GM12878 (cell line): Measurements from ENCODE around the gene RBM6. TPM values are rescaled to one million over a fixed set of nuclear protein-coding genes. Genes with fewer than 3 reads are reported as not detected.
A peak's percentile ranks its signal among the peaks of the same experiment; 100 is the strongest.

Source experiments
- ATAC-seq: fragments of 200-7000 bp; cut with Tn5 transposase; 3 replicates; pipeline ENCODE4 v1.9.1; 2020; ENCODE audit warnings: mild to moderate bottlenecking, moderate library complexity
- BruUV-seq: library from RNA; stranded (reverse); fragments of 400-500 nt; replicated peaks from 2 replicates; lab custom pipeline; 2021; lab: Mats Ljungman, UMichigan
- CTCF ChIA-PET: fragments of 300-600 bp; sonication (Branson Sonifier 250); formaldehyde crosslinking; extraction: SDS; loops from one replicate; lab custom pipeline; 2021; ENCODE audit warnings: inconsistent platforms; lab: Yijun Ruan, JAX
- POLR2A ChIA-PET: fragments of 350-600 bp; formaldehyde crosslinking; extraction: SDS; loops from one replicate; lab custom pipeline; 2021; ENCODE audit warnings: inconsistent platforms; lab: Charles Lee
- RAD21 ChIA-PET: fragments of 300-600 bp; sonication (Branson Sonifier 250); formaldehyde crosslinking; loops from one replicate; lab custom pipeline; 2023; ENCODE audit warnings: antibody characterized with exemption; ENCODE audit not compliant: unreplicated experiment; lab: Charles Lee
- SMC1A ChIA-PET: fragments of 300-600 bp; sonication (Branson Sonifier 250); formaldehyde crosslinking; loops from one replicate; lab custom pipeline; 2023; ENCODE audit not compliant: unreplicated experiment, uncharacterized antibody; lab: Charles Lee
- DNase-seq: peaks from one replicate; pipeline ENCODE4 v3.0.0-alpha.2; 2011; ENCODE audit warnings: low read depth, low spot score
- FAIRE-seq: peaks from 3 replicates; lab custom pipeline; 2011; peaks lifted over from hg19 to GRCh38; lab: Jason Lieb, UNC
- H2AFZ ChIP-seq: 2 replicates; pipeline ENCODE4 v1.6.0; 2011; ENCODE audit warnings: low read depth, low read length, control low read depth; ENCODE audit not compliant: control insufficient read depth
- H3K27ac ChIP-seq: 2 replicates; pipeline ENCODE4 v1.5.1; 2011; ENCODE audit warnings: control low read depth; ENCODE audit not compliant: control insufficient read depth, insufficient read depth
- H3K27me3 ChIP-seq, 2 experiments: replicated peaks in 1 of 2; 2 replicates each; pipeline versions ENCODE4 v1.6.0 to v1.6.1; 2011; ENCODE audit warnings: low read length in 1 of 2; ENCODE audit not compliant: control insufficient read depth in 2 of 2, insufficient read depth in 2 of 2
- H3K36me3 ChIP-seq, 2 experiments: 2 replicates each; pipeline ENCODE4 v1.5.1; 2011; ENCODE audit warnings: low read length in 1 of 2; ENCODE audit not compliant: control insufficient read depth in 2 of 2, insufficient read depth in 2 of 2
- H3K4me1 ChIP-seq: 2 replicates; pipeline ENCODE4 v1.6.1; 2011; ENCODE audit warnings: mild to moderate bottlenecking, low read length, moderate library complexity, mixed read lengths; ENCODE audit not compliant: control insufficient read depth, insufficient read depth
- H3K4me2 ChIP-seq: 2 replicates; pipeline ENCODE4 v1.6.0; 2011; ENCODE audit warnings: control low read depth; ENCODE audit not compliant: control insufficient read depth, insufficient read depth
- H3K4me3 ChIP-seq: fragments of 200-600 bp; sonication (generic); 2 replicates; pipeline ENCODE4 v1.5.1; 2016
- H3K79me2 ChIP-seq: 2 replicates; pipeline ENCODE4 v1.6.0; 2011; ENCODE audit warnings: low read length; ENCODE audit not compliant: control insufficient read depth, insufficient read depth
- H3K9ac ChIP-seq: 2 replicates; pipeline ENCODE4 v1.8.0; 2011; ENCODE audit warnings: low read length, control low read depth, mixed read lengths; ENCODE audit not compliant: control insufficient read depth, insufficient read depth
- H3K9me3 ChIP-seq: replicated peaks from 3 replicates; pipeline ENCODE4 v1.5.1; 2011; ENCODE audit warnings: mild to moderate bottlenecking, low read length; ENCODE audit not compliant: control insufficient read depth, insufficient read depth
- H4K20me1 ChIP-seq: 2 replicates; pipeline ENCODE4 v1.6.0; 2011; ENCODE audit not compliant: control insufficient read depth, insufficient read depth
- BHLHE40 ChIP-seq, 2 experiments: fragments of 450-650 bp in 1 of 2; IDR thresholded peaks; 2 replicates each; pipeline ENCODE4 v1.6.1; 2011 to 2017; ENCODE audit warnings: low read depth in 2 of 2, borderline replicate concordance in 1 of 2, improper control_type of control experiment in 1 of 2, low read length in 1 of 2, mild to moderate bottlenecking in 1 of 2
- ETV6 ChIP-seq, 2 experiments: fragments of 450-650 bp in 1 of 2; IDR thresholded peaks in 1 of 2; conservative IDR thresholded peaks in 1 of 2; 2 replicates each; pipeline ENCODE4 v1.6.1; 2014; ENCODE audit warnings: antibody characterized with exemption in 1 of 2, borderline replicate concordance in 1 of 2, low read depth in 1 of 2, mild to moderate bottlenecking in 1 of 2, moderate library complexity in 1 of 2
- FOXM1 ChIP-seq: IDR thresholded peaks from 2 replicates; pipeline ENCODE4 v1.6.1; 2012; ENCODE audit warnings: low read depth, mild to moderate bottlenecking, inconsistent platforms, low read length, moderate library complexity
- HCFC1 ChIP-seq: fragments of 150-350 bp; IDR thresholded peaks from 2 replicates; pipeline ENCODE4 v1.6.1; 2014; ENCODE audit warnings: low read length
- MXI1 ChIP-seq: fragments of 150-350 bp; IDR thresholded peaks from 2 replicates; pipeline ENCODE4 v1.6.1; 2011; ENCODE audit warnings: low read depth, mild to moderate bottlenecking, inconsistent platforms, low read length, improper control_type of control experiment
- NFYA ChIP-seq: IDR thresholded peaks from 2 replicates; pipeline ENCODE4 v1.6.1; 2011; ENCODE audit warnings: low read depth, mild to moderate bottlenecking, low read length, improper control_type of control experiment, borderline replicate concordance
- SP1 ChIP-seq: IDR thresholded peaks from one replicate; pipeline ENCODE4 v1.6.1; 2011; ENCODE audit warnings: low read depth, low read length
- WGBS: methylation state at CpG from one replicate; pipeline ENCODE4 v1.1.6; 2016; ENCODE audit warnings: low lambda C conversion rate; ENCODE audit not compliant: insufficient replicate concordance, insufficient coverage; ENCODE audit errors: missing lambda C conversion rate; 5-methylcytosine and 5-hydroxymethylcytosine counted together
- in situ Hi-C: fragments of 300-500 bp; cut with MboI; formaldehyde crosslinking; loops from 9 replicates; pipeline ENCODE4 v1.14.3; 2018; ENCODE audit warnings: mixed read lengths
- intact Hi-C: fragments of 100-400 bp; cut with micrococcal nuclease; formaldehyde crosslinking; loops from one replicate; pipeline ENCODE4 v1.14.2; 2022; ENCODE audit not compliant: unreplicated experiment
- polyA plus RNA-seq, 11 experiments: library from polyadenylated mRNA; depleted of rRNA in 4 of 11; unstranded in 6 of 11; stranded (reverse) in 5 of 11; fragments of >200 nt; fragmentation: Nextera tagmentation in 4 of 11; fragmentation: Illumina TruSeq in 1 of 11; extraction: Ambion mirVana in 4 of 11; extraction: Trizol in 1 of 11; gene quantifications; 1 replicate in 1 of 11; 2 replicates in 10 of 11; pipeline versions ENCODE4 v1.2.1 to v1.2.3, GENCODE V29; 2011 to 2016; ENCODE audit warnings: inconsistent platforms in 2 of 11, missing spikeins in 2 of 11, low read depth in 1 of 11
- total RNA-seq, 4 experiments: library from RNA; depleted of rRNA in 3 of 4; stranded (reverse); fragments of >200 nt in 3 of 4; fragmentation: Illumina TruSeq in 1 of 4; extraction: Trizol in 1 of 4; gene quantifications; 2 replicates each; pipeline versions ENCODE4 v1.2.1 to v1.2.3, GENCODE V29; 2013 to 2021
- TF ChIP-seq, protein P1 (sequence below): fragments of 450-650 bp; IDR thresholded peaks from 2 replicates; pipeline ENCODE4 v1.6.1; 2016; ENCODE audit warnings: mild to moderate bottlenecking
- TF ChIP-seq, protein P2 (sequence below): fragments of 450-650 bp; IDR thresholded peaks from 2 replicates; pipeline ENCODE4 v1.6.1; 2017; ENCODE audit warnings: mild to moderate bottlenecking
- TF ChIP-seq, protein P3 (sequence below): fragments of 450-650 bp; IDR thresholded peaks from 2 replicates; pipeline ENCODE4 v1.6.1; 2017; ENCODE audit warnings: mild to moderate bottlenecking, moderate library complexity

The RBM6 gene
- total and polyA plus RNA-seq, 10 of the 15 experiments (the other 5 are each of a cell fraction or from before 2014, with no cell fraction given), result 45.3 to 103 (median 81.3) TPM

DNA sequence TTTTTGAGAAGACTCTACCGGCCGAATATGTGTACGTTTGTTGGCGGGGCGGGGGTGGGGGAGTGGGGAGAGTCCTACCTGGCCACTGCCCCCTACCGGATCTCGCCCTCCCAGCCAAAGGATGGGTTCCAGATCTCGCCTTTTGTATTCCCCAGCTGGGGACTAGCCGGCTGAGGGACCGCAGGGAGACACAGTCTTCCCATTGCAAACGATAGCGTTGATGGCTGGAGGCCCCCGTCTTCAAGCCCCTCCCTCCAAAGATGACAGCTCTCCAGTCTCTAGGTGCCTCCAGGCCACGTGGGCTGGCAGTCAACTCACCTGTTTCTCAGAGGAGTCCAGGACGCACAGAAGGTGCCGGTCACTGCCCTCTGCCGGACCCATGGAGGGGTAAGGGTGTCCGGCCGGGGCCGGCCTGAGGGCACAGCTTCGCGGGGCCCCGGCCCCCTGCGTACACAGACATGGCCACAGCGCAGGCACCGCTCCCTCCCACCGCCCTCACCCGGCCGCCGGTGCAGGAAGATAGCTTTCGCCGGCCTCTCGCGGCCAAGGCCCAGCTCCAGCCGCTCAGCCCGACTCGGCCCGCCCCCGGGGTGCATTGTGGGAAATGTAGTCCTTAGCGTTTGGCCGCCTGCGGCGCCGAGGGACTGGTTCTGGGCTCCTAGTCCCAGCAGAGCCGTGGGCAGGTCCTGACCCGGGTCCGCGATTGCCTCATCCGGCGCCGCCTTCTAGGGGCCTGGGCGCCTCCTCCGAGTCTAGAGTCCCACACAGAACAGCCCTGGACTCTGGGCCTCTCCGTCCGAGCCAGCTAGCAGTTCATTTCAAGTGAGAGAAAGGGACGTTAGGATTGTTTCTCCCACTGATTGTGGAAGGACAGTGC lies 10.4 kb upstream of the RBM6 start, which contains the start of gene MON1A (continued):
- peak in 1 of 2 experiments; percentile 7; a peak in 1 of 4 replicates for TF ChIP-seq BHLHE40 (IDR thresholded peaks at IDR 0.05; ENCODE audit: borderline replicate concordance in 1 of 2, low read depth in 2 of 2, low read length in 1 of 2)
- TF ChIP-seq SP1, result peak; percentile 46
- TF ChIP-seq MXI1, result peak; percentile 86
- peak; percentile 87 for TF ChIP-seq HCFC1

DNA sequence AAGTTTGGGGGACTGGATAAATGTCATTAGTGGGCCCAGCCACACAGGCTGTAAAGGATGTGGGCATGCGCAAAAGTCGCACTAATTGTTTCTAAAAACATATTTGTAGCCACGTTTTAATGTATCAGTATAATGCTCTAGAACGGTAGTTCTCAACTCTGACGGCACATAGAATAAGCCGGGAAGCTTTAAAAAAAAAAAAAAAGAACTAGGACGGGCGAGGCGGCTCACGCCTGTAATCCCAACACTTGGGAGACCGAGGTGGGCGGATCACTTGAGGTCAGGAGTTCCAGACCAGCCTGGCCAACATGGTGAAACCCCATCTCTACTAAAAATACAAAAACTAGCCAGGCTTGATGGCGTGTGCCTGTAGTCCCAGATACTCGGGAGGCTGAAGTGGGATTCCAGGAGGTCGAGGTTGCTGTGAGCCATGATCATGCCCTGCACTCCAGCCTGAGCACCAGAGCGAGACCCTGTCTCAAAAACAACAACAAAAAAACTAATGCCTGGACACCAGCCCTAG lies 9.7 kb upstream of the RBM6 start:
- peak overlapping the region; percentile 73 for H3K9ac ChIP-seq
- no peaks in the 10 kb centered on the region for H3K9me3 ChIP-seq
- no TSS peak for BruUV-seq
- FAIRE-seq, result no peak
- POLR2A ChIA-PET, result interaction anchor here (0.6 to 3.3 kb wide), 5 partner anchors 11 to 103 kb away, joined by 3 to 38 read pairs (median 3); partner anchors contain the start of gene RBM6
- H3K27me3 ChIP-seq, result no peaks in the 10 kb centered on the region
- peak overlapping the region; percentile 94 for H3K4me2 ChIP-seq
- H4K20me1 ChIP-seq, result no peaks in the 10 kb centered on the region
- peak overlapping the region; percentile 99 for H2AFZ ChIP-seq
- no peak for ATAC-seq
- WGBS, result 71% methylated on average over 10 of the region's 16 CpGs
- CTCF ChIA-PET, result interaction anchor here (0.7 to 2.6 kb wide), 10 partner anchors 10 to 591 kb away, joined by 3 to 6 read pairs (median 4); partner anchors contain the start of genes RBM6 and USP4
- peak overlapping the region; percentile 76 for H3K4me3 ChIP-seq
- RAD21 ChIA-PET, result interaction anchor here (0.9 to 2.1 kb wide), 8 partner anchors 10 to 159 kb away, joined by 3 to 11 read pairs (median 4); partner anchors contain the start of genes INKA1 and RBM5
- in situ Hi-C loops, result no loop called here
- H3K4me1 ChIP-seq, result no peaks in the 10 kb centered on the region; the same call in 1 of the 2 replicates
- TF ChIP-seq ETV6 (conservative IDR thresholded peaks at IDR 0.05 in 1 of 2, IDR thresholded peaks at IDR 0.05 in 1 of 2; ENCODE audit: borderline replicate concordance in 1 of 2, low read depth in 1 of 2) (no peak), FOXM1 (no peak), NFYA (no peak)
- TF ChIP-seq, protein P1, sequence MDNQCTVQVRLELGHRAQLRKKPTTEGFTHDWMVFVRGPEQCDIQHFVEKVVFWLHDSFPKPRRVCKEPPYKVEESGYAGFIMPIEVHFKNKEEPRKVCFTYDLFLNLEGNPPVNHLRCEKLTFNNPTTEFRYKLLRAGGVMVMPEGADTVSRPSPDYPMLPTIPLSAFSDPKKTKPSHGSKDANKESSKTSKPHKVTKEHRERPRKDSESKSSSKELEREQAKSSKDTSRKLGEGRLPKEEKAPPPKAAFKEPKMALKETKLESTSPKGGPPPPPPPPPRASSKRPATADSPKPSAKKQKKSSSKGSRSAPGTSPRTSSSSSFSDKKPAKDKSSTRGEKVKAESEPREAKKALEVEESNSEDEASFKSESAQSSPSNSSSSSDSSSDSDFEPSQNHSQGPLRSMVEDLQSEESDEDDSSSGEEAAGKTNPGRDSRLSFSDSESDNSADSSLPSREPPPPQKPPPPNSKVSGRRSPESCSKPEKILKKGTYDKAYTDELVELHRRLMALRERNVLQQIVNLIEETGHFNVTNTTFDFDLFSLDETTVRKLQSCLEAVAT, result peak; percentile 78
- TF ChIP-seq, protein P2, sequence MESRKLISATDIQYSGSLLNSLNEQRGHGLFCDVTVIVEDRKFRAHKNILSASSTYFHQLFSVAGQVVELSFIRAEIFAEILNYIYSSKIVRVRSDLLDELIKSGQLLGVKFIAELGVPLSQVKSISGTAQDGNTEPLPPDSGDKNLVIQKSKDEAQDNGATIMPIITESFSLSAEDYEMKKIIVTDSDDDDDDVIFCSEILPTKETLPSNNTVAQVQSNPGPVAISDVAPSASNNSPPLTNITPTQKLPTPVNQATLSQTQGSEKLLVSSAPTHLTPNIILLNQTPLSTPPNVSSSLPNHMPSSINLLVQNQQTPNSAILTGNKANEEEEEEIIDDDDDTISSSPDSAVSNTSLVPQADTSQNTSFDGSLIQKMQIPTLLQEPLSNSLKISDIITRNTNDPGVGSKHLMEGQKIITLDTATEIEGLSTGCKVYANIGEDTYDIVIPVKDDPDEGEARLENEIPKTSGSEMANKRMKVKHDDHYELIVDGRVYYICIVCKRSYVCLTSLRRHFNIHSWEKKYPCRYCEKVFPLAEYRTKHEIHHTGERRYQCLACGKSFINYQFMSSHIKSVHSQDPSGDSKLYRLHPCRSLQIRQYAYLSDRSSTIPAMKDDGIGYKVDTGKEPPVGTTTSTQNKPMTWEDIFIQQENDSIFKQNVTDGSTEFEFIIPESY, result no peak
- TF ChIP-seq, protein P3, sequence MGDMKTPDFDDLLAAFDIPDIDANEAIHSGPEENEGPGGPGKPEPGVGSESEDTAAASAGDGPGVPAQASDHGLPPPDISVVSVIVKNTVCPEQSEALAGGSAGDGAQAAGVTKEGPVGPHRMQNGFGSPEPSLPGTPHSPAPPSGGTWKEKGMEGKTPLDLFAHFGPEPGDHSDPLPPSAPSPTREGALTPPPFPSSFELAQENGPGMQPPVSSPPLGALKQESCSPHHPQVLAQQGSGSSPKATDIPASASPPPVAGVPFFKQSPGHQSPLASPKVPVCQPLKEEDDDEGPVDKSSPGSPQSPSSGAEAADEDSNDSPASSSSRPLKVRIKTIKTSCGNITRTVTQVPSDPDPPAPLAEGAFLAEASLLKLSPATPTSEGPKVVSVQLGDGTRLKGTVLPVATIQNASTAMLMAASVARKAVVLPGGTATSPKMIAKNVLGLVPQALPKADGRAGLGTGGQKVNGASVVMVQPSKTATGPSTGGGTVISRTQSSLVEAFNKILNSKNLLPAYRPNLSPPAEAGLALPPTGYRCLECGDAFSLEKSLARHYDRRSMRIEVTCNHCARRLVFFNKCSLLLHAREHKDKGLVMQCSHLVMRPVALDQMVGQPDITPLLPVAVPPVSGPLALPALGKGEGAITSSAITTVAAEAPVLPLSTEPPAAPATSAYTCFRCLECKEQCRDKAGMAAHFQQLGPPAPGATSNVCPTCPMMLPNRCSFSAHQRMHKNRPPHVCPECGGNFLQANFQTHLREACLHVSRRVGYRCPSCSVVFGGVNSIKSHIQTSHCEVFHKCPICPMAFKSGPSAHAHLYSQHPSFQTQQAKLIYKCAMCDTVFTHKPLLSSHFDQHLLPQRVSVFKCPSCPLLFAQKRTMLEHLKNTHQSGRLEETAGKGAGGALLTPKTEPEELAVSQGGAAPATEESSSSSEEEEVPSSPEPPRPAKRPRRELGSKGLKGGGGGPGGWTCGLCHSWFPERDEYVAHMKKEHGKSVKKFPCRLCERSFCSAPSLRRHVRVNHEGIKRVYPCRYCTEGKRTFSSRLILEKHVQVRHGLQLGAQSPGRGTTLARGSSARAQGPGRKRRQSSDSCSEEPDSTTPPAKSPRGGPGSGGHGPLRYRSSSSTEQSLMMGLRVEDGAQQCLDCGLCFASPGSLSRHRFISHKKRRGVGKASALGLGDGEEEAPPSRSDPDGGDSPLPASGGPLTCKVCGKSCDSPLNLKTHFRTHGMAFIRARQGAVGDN, result no peak
- intact Hi-C loops, result no loop called here
- H3K27ac ChIP-seq, result peak overlapping the region; percentile 75
- no peak for DNase-seq
- SMC1A ChIA-PET, result interaction anchor here (0.8 to 1.7 kb wide), 7 partner anchors 9 to 146 kb away, joined by 3 to 8 read pairs (median 5); partner anchors contain the start of genes INKA1 and RBM6
- no peaks in the 10 kb centered on the region for H3K79me2 ChIP-seq
- H3K36me3 ChIP-seq, result no peaks in the 10 kb centered on the region
